Measurements from ENCODE around the gene BPTF.
"Not testable (repeated sequence)": the region's sequence is repeated elsewhere in the genome, so short reads cannot be mapped to it uniquely, and the experiment has no call there.

BPTF gene

DNA sequence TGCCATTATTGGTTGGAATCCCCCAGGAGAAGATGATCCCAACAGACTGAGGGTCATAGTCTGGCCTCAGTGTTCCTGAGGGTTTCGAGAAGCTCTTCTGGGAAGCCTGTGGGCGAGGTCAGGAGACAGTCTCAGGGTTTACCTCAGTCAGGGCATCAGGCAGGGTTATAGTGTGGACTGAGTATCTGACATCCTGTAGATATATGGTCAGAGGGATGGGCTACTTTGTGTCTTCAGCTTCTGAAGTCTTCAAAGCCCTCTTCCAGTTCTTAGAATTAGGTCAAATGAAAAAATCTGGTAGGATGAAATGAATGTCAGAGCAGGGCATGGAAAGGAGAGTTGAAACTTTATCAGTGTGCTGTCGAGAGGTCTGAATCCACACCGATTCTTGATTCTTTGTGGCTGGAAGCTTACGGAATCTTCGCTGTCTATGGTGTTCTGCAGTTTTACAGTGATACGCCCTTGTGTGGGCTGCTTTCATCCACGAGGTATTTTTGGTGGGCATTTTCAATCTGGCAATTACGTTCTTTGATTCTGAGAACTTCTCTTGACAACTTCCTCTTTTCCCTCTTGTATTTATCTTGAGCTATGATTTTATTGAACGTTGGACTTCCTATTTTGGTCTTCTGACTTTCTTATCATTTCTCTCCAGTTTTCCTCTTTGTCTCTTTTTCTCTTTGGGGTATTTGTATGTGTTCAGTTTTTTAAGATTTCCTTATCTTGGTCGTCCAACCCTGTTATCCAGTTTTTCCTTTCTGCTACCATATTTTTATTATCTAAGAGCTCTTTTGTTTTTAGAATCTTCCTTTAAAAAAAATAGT is 30.4 kb downstream of the BPTF start:
- Histone ChIP-seq H3K9ac (ENCODE audit: low read length) (no peak overlapping the region), H3K27me3 (ENCODE audit: control insufficient read depth in 1 of 2, insufficient read depth in 2 of 2, low read length in 2 of 2) (no peaks in the 10 kb centered on the region), H3K4me1 (ENCODE audit: insufficient read depth, low read length) (peaks cover 18% of the 10 kb centered on the region), H3K36me3 (ENCODE audit: insufficient read depth, low read length) (peaks cover 9% of the 10 kb centered on the region), H3K4me3 (ENCODE audit: low read depth in 1 of 2, low read length in 2 of 2) (no peak overlapping the region), H3K27ac (ENCODE audit: low read depth, low read length) (no peak overlapping the region), H3K9me3 (ENCODE audit: low read length) (no peaks in the 10 kb centered on the region)

DNA sequence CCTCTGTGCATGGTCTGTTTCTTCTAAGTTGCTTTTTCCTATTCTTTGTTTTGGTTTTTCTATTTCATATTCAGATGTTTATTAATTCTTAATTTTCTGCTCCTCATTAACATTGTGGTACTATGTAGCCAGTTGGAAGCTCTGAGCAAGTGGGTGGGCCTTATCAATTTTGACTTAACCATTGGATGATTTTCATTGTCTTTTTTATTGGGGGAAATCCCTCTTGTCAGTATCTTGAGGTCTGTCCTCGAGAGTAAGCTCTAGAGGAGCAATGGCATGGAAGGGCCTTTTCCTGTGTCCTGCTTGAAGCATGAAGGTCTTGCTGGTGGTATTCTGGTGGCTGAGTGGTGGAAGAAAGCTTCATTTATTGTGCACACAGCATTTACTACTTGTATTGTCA is 31.1 kb downstream of the BPTF start:
- H3K27ac ChIP-seq (ENCODE audit: low read depth, low read length), result not testable (repeated sequence)

DNA sequence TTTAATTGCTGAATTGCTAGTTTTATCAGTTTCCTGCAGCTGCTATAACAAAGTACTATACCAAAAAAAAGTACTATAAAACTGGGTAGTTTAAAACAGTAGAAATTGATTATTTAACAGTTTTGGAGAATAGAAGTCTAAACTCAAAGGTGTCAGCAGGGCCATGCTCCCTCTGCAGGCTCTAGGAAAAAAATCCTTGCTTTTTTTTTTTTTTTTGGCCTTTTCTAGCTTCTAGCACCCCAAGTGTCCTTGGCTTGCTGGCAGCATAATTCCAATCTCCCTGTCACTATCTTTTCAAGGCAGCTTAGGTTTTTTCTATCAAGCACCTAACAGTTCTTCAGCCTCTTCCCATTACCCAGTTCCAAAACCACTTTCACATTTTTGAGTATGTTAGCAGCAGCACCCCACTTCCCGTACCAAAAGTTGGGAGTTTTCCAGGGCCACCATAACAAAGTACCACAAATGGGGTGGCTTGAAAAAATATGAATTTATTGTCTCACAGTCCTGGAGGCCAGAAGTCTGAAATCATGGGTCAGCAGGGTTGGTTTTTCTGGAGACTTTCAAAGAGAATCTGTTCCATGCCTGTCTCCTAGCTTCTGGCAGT is 37.4 kb downstream of the BPTF start:
- H3K27ac ChIP-seq (ENCODE audit: low read depth, low read length), result no peak overlapping the region

More for the DNA sequence above, 31.1 kb downstream of the BPTF start:
- not testable (repeated sequence) for H3K36me3 ChIP-seq (ENCODE audit: insufficient read depth, low read length); H3K27me3 ChIP-seq (ENCODE audit: control insufficient read depth in 1 of 2, insufficient read depth in 2 of 2, low read length in 2 of 2); H3K9me3 ChIP-seq (ENCODE audit: low read length); H3K4me3 ChIP-seq (ENCODE audit: low read depth in 1 of 2, low read length in 2 of 2); H3K9ac ChIP-seq (ENCODE audit: low read length)
- H3K4me1 ChIP-seq (ENCODE audit: insufficient read depth, low read length), result peaks cover 18% of the 10 kb centered on the region

DNA sequence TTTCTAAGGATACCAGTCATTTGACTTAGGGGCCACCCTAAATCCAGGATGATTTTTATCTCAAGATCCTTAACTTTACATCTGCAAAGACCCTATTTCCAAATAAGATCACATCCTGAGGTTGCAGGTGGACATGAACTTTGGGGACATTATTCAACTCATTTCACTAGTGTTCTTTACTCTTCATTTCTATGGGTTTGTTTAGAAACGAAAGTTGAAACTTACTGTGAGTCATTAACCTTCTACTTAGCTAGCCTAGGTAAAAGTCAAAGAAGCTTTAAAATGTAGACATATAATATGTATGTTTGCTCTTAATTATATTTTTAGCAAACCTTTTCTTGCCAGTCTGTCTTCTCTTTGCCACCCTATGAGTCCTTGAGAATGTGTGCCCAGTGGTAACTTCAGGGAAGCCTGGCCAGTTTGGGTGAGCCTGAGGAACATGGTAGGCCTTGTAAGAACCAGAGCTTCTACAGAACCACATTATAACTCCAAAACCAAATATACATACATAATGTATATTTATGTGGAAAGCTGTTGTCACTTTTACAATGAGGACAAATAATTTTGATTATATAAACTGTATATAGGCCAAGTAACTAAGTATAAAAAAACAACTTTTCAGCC is 38.4 kb downstream of the BPTF start:
- no peaks in the 10 kb centered on the region for H3K9me3 ChIP-seq (ENCODE audit: low read length)
- H3K4me1 ChIP-seq (ENCODE audit: insufficient read depth, low read length), result no peaks in the 10 kb centered on the region
- H3K27ac ChIP-seq (ENCODE audit: low read depth, low read length), result no peak overlapping the region
- H3K9ac ChIP-seq (ENCODE audit: low read length), result no peak overlapping the region
- no peak overlapping the region for H3K4me3 ChIP-seq (ENCODE audit: low read depth in 1 of 2, low read length in 2 of 2)
- H3K36me3 ChIP-seq (ENCODE audit: insufficient read depth, low read length), result peaks cover 5% of the 10 kb centered on the region
- H3K27me3 ChIP-seq (ENCODE audit: control insufficient read depth in 1 of 2, insufficient read depth in 2 of 2, low read length in 2 of 2), result no peaks in the 10 kb centered on the region

More for the DNA sequence above, 37.4 kb downstream of the BPTF start:
- no peak overlapping the region for H3K9ac ChIP-seq (ENCODE audit: low read length)
- no peaks in the 10 kb centered on the region for H3K4me1 ChIP-seq (ENCODE audit: insufficient read depth, low read length)
- no peaks in the 10 kb centered on the region for H3K27me3 ChIP-seq (ENCODE audit: control insufficient read depth in 1 of 2, insufficient read depth in 2 of 2, low read length in 2 of 2)
- H3K4me3 ChIP-seq (ENCODE audit: low read depth in 1 of 2, low read length in 2 of 2), result no peak overlapping the region
- H3K9me3 ChIP-seq (ENCODE audit: low read length), result no peaks in the 10 kb centered on the region
- peaks cover 5% of the 10 kb centered on the region for H3K36me3 ChIP-seq (ENCODE audit: insufficient read depth, low read length)

DNA sequence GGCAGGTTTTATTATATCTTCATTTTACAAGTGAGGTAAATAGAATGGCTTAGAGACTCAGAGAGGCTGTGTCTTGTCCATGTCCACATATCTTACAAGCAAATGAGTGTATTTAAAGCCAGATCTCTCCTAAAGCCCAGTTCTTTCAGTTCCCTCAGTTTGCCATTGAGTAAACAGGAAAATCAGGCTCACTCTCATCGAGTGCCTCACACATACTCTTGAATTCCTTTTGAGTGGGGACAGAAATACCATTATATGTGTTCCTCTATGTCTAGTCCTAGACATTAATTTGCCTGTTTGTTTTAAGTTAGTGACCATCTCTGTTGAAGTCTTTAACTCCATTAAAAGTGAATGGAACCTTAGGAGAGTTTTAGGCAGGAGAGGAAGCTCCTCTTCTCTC is 40.1 kb downstream of the BPTF start:
- H3K4me1 ChIP-seq (ENCODE audit: insufficient read depth, low read length), result no peaks in the 10 kb centered on the region
- no peak overlapping the region for H3K4me3 ChIP-seq (ENCODE audit: low read depth in 1 of 2, low read length in 2 of 2)
- H3K27me3 ChIP-seq (ENCODE audit: control insufficient read depth in 1 of 2, insufficient read depth in 2 of 2, low read length in 2 of 2), result no peaks in the 10 kb centered on the region
- no peak overlapping the region for H3K27ac ChIP-seq (ENCODE audit: low read depth, low read length)
- H3K9me3 ChIP-seq (ENCODE audit: low read length), result no peaks in the 10 kb centered on the region
- H3K9ac ChIP-seq (ENCODE audit: low read length), result no peak overlapping the region
- peaks cover 5% of the 10 kb centered on the region for H3K36me3 ChIP-seq (ENCODE audit: insufficient read depth, low read length)

DNA sequence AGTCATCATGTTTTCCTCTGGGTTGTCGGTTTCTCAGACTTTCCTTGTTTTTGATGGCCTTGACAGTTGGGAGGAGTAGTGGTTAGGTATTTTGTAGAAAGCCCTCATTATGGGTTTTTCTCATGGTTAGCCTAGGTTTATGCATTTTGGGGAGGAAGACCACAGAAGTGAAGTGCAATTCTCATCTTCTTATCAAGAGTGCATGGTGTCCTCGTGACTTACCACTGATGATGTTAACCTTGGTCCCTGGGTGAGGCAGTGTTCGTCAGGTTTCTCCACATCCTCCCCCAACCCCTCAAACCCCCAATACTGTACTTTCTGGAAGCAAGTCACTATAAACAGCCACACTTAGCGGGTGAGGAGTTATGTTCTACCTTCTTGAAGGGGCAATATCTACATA is 42.3 kb downstream of the BPTF start:
- Histone ChIP-seq H3K9me3 (ENCODE audit: low read length) (no peaks in the 10 kb centered on the region), H3K4me1 (ENCODE audit: insufficient read depth, low read length) (no peaks in the 10 kb centered on the region), H3K9ac (ENCODE audit: low read length) (no peak overlapping the region), H3K27ac (ENCODE audit: low read depth, low read length) (no peak overlapping the region), H3K27me3 (ENCODE audit: control insufficient read depth in 1 of 2, insufficient read depth in 2 of 2, low read length in 2 of 2) (no peaks in the 10 kb centered on the region), H3K4me3 (ENCODE audit: low read depth in 1 of 2, low read length in 2 of 2) (no peak overlapping the region), H3K36me3 (ENCODE audit: insufficient read depth, low read length) (peaks cover 5% of the 10 kb centered on the region)

DNA sequence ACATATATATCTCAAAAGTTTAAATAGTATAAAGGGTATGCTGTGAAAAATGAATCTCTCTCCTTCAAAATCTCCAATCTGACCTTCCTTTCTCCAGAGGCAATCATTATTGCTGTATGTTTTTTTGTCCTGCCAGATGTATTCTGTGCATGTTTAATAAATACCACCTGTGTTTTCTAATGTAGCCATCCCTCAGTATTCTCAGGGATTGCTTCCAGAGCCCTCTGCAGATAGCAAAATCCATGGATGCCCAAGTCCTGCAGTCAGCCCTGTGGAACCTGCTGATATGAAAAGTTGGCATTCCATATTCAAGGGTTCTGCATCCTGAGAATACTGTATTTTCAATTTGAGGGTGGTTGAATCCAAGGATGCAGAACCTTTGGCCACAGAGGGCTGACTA is 42.9 kb downstream of the BPTF start:
- Histone ChIP-seq H3K36me3 (ENCODE audit: insufficient read depth, low read length) (peaks cover 5% of the 10 kb centered on the region), H3K9ac (ENCODE audit: low read length) (no peak overlapping the region), H3K4me1 (ENCODE audit: insufficient read depth, low read length) (no peaks in the 10 kb centered on the region), H3K27me3 (ENCODE audit: control insufficient read depth in 1 of 2, insufficient read depth in 2 of 2, low read length in 2 of 2) (no peaks in the 10 kb centered on the region), H3K9me3 (ENCODE audit: low read length) (no peaks in the 10 kb centered on the region), H3K27ac (ENCODE audit: low read depth, low read length) (no peak overlapping the region), H3K4me3 (ENCODE audit: low read depth in 1 of 2, low read length in 2 of 2) (no peak overlapping the region)

DNA sequence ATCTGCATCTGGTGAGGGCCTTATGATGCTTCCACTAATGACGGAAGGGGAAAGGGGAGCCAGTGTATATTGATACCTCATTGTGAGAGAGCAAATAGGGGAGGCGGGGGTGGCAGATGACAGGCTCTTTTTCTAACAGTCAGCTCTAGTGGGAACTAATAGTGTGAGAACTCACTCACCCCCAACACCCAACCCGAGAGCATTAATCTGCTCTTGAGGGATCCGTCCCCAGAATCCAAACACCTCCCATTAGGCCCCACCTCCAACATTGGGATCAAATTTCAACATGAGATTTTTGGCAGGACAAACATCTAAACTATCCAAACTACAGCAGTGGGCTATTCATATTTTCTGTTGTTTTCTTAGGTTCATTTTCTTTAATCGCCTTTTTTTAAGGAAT is 54.4 kb downstream of the BPTF start:
- Histone ChIP-seq H3K27me3 (ENCODE audit: control insufficient read depth in 1 of 2, insufficient read depth in 2 of 2, low read length in 2 of 2) (no peaks in the 10 kb centered on the region), H3K27ac (ENCODE audit: low read depth, low read length) (no peak overlapping the region), H3K36me3 (ENCODE audit: insufficient read depth, low read length) (peaks cover 23% of the 10 kb centered on the region)

DNA sequence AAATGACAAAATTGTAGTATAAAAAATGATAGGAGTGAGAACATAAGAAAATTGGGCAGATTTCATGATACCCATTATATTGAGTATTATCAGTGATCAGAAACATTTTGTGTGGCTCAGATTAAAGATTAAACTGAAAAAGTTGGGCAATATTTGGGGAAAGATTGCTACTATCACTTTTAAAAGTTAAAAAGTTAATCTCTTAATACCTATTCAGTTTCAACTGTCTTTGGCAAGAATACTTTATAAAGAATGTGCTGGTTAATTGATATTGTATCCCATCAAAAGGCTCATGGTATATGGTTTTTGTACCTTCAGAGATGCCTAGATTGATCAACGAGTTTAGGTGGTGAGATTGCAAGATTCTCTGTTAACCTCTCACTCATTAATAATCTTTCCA is 55.8 kb downstream of the BPTF start:
- Histone ChIP-seq H3K4me1 (ENCODE audit: insufficient read depth, low read length) (no peaks in the 10 kb centered on the region), H3K27me3 (ENCODE audit: control insufficient read depth in 1 of 2, insufficient read depth in 2 of 2, low read length in 2 of 2) (no peaks in the 10 kb centered on the region), H3K9ac (ENCODE audit: low read length) (no peak overlapping the region), H3K9me3 (ENCODE audit: low read length) (no peaks in the 10 kb centered on the region), H3K27ac (ENCODE audit: low read depth, low read length) (no peak overlapping the region), H3K36me3 (ENCODE audit: insufficient read depth, low read length) (peaks cover 27% of the 10 kb centered on the region), H3K4me3 (ENCODE audit: low read depth in 1 of 2, low read length in 2 of 2) (no peak overlapping the region)

More for the DNA sequence above, 54.4 kb downstream of the BPTF start:
- Histone ChIP-seq H3K9me3 (ENCODE audit: low read length) (no peaks in the 10 kb centered on the region), H3K4me1 (ENCODE audit: insufficient read depth, low read length) (no peaks in the 10 kb centered on the region), H3K4me3 (ENCODE audit: low read depth in 1 of 2, low read length in 2 of 2) (no peak overlapping the region), H3K9ac (ENCODE audit: low read length) (no peak overlapping the region)

DNA sequence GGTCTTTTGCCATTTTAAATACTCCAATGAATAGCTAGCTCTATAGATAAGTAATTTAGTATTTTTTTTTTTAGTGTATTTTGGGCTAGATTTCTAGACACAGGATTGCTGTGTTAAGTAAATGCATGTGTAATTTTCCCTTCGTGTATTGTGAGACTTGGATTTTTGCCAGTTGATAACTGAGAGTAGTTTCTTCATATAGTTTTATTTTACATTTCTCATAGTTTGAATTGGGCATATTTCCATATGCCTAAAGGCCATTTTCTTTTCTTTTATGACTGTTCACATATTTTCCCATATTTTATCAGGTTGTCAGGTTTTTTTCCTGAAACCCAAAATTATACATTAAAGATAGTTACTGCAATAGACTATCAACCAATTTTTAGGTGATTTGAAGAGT is 59.4 kb downstream of the BPTF start:
- H3K4me1 ChIP-seq (ENCODE audit: insufficient read depth, low read length), result no peaks in the 10 kb centered on the region
- H3K4me3 ChIP-seq (ENCODE audit: low read depth in 1 of 2, low read length in 2 of 2), result no peak overlapping the region
- H3K9ac ChIP-seq (ENCODE audit: low read length), result no peak overlapping the region
- no peak overlapping the region for H3K27ac ChIP-seq (ENCODE audit: low read depth, low read length)
- H3K36me3 ChIP-seq (ENCODE audit: insufficient read depth, low read length), result peaks cover 18% of the 10 kb centered on the region
- no peaks in the 10 kb centered on the region for H3K9me3 ChIP-seq (ENCODE audit: low read length)
- H3K27me3 ChIP-seq (ENCODE audit: control insufficient read depth in 1 of 2, insufficient read depth in 2 of 2, low read length in 2 of 2), result no peaks in the 10 kb centered on the region

DNA sequence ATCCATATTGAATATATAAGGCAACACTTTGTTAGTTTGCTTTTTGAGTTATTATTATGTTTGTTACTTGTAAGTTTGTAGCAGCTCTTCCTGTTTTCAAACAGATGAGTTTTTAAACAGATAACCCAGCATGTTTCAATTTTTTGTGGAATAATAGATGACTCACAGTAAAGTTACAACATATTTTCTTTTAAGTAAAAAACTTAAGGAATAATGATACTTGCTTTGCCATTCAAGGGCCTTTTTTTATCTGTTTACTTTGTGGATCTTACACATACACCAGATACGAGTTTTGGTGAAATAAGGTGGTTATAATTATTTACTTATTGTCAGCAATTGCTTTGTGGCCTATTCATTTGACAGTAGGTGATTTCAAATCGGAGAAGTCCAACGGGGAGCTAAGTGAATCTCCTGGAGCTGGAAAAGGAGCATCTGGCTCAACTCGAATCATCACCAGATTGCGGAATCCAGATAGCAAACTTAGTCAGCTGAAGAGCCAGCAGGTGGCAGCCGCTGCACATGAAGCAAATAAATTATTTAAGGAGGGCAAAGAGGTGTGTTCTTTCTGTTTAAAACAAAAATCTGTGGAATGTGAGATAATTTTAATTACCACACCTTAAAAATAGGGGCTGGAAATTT is 66.3 kb downstream of the BPTF start:
- Histone ChIP-seq H3K4me3 (ENCODE audit: low read depth in 1 of 2, low read length in 2 of 2) (no peak overlapping the region), H3K27me3 (ENCODE audit: control insufficient read depth in 1 of 2, insufficient read depth in 2 of 2, low read length in 2 of 2) (no peaks in the 10 kb centered on the region), H3K27ac (ENCODE audit: low read depth, low read length) (no peak overlapping the region), H3K9ac (ENCODE audit: low read length) (no peak overlapping the region), H3K36me3 (ENCODE audit: insufficient read depth, low read length) (peaks cover 21% of the 10 kb centered on the region), H3K9me3 (ENCODE audit: low read length) (no peaks in the 10 kb centered on the region), H3K4me1 (ENCODE audit: insufficient read depth, low read length) (no peaks in the 10 kb centered on the region)

Data from muscle layer of colon (tissue), 2 donors.